GM18951 (cell line): ENCODE results near the gene EFNA4.

Experiments
- POLR2A ChIP-seq: IDR thresholded peaks from 4 replicates; pipeline ENCODE4 v1.6.1; 2011; ENCODE audit warnings: mild to moderate bottlenecking; ENCODE audit not compliant: insufficient read length, insufficient read depth; ENCODE audit errors: extremely low read depth
- in situ Hi-C: fragments of 300-500 bp; cut with MboI; formaldehyde crosslinking; loops from one replicate; pipeline ENCODE4 v1.12.0; 2022; ENCODE audit warnings: low sequenced_read_pairs, mixed read lengths, inconsistent platforms; ENCODE audit not compliant: unreplicated experiment

The EFNA4 gene

DNA sequence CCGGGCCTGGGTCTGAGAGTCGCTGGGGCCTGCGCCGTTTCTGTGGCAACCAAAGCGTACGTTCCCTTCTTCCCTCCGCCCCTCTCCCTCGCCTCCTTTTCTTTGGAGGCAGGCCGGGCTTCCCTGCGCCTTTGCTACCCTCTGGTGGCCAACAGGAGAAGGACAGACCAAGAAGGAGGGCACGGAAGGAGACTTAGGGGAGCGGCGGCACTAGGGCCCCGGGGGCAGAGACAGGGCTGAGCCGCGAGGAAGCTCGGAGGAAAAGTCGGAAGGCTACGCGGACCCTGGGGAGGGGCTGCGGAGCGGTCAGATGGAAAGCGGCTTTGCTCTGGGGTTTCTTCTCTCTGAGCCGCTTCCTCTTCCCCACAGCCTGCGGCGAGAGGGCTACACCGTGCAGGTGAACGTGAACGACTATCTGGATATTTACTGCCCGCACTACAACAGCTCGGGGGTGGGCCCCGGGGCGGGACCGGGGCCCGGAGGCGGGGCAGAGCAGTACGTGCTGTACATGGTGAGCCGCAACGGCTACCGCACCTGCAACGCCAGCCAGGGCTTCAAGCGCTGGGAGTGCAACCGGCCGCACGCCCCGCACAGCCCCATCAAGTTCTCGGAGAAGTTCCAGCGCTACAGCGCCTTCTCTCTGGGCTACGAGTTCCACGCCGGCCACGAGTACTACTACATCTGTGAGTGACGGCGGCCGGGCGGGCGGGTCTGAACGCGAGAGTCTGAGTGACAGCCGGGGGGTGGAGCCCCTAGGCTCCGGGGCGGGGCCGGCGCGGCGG, 21.4 kb downstream of the EFNA4 start:
- in situ Hi-C loops, result loop anchor here (5.0 kb wide), 1 partner anchor 87 kb away; the partner anchor contains the start of genes KRTCAP2 and TRIM46
- TF ChIP-seq POLR2A, result peak; percentile 58

DNA sequence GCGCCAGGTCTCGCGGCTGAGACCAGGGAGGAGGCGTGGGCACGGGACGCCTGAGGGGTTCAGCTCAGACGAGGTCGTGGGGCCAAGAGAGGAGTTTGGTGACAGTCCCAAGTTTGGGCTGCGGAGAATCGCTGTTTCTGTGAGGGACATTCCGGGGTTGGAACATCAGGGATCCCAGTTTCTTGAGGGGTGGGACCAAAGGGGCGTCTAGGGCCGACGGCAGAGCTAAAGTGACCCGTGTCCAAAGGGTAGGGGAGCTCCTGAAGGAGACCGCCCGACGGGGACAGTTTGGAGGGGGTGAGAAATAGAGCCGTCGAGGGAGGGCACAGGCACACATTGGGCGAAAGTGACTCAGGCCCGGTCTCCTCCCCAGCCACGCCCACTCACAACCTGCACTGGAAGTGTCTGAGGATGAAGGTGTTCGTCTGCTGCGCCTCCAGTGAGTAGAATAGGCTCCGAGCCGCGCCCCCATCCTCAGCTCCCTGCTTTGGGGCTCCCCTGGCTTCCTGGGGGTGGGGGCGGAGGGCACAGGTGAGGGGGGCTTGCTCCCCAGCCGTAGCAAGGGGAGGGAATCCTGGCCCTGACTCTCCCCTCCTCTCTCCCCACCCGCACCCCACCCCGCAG, 22.1 kb downstream of the EFNA4 start:
- no peak for TF ChIP-seq POLR2A
- in situ Hi-C loops, result loop anchor here (5.0 kb wide), 1 partner anchor 87 kb away; the partner anchor contains the start of genes KRTCAP2 and TRIM46

DNA sequence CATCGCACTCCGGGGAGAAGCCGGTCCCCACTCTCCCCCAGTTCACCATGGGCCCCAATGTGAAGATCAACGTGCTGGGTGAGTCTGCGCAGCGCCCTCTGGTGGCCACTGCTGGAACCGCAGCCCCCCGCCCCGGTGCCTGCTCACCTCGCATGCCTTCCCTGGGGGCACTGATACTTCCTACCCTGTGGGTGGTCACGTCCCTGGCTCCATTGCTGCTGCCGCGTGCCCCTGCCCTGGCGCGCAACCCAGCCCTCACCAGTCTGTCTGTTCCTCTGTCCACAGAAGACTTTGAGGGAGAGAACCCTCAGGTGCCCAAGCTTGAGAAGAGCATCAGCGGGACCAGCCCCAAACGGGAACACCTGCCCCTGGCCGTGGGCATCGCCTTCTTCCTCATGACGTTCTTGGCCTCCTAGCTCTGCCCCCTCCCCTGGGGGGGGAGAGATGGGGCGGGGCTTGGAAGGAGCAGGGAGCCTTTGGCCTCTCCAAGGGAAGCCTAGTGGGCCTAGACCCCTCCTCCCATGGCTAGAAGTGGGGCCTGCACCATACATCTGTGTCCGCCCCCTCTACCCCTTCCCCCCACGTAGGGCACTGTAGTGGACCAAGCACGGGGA, 22.7 kb downstream of the EFNA4 start:
- in situ Hi-C loops, result loop anchor here (5.0 kb wide), 1 partner anchor 86 kb away; the partner anchor contains the start of genes KRTCAP2 and TRIM46
- TF ChIP-seq POLR2A, result no peak

GRCh38 chr1:155086856-155087535, 23.5 kb downstream of the EFNA4 start:
- in situ Hi-C loops, result loop anchor here (5.0 kb wide), 1 partner anchor 85 kb away; the partner anchor contains the start of genes KRTCAP2 and TRIM46
- TF ChIP-seq POLR2A, result no peak

- in situ Hi-C loops, result no loop called here
- TF ChIP-seq POLR2A, result no peak
Observed at GRCh38 chr1:155091071-155092051, 27.8 kb downstream of the EFNA4 start.

DNA sequence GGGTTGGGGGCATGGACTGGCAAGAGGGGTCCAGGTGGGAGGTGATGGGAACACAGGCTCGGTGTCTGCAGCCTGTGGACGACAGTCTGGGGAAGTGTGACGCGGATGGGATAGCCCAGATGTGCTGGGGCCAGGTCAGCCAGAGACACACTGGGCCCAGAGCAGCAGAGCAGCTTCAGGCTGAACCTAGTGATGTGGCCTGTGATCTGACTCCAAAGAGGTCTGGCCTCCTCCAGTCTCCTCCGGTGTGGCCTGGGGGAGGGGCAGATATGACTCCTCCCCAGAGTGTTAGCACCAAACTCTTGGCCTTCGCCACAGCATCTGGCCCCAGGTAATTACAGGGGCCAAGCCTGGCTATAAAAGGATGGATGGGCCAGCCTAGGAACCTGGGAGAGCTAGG, 28.6 kb downstream of the EFNA4 start:
- no peak for TF ChIP-seq POLR2A
- in situ Hi-C loops, result no loop called here

DNA sequence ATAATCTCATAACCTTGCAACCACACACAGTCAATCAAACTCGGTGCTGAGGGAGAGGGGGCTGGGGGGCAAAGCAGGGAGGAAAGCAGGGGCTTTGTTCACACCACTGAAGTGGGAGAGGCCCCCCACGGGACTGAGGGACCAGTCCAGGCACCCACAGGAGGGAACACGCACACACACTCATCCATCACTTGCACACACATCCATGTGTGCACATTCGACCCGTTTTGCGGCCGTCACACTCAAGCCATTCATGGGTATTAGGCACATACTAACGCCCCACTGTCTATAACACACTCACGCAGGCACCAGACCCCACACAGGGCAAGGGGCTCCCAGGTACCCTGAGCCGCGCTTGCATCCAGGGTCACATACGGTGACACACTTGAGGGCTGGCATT, 29.1 kb downstream of the EFNA4 start:
- in situ Hi-C loops, result no loop called here
- no peak for TF ChIP-seq POLR2A

- no peak for TF ChIP-seq POLR2A
- in situ Hi-C loops, result no loop called here
Observed at GRCh38 chr1:155093911-155094621, 30.5 kb downstream of the EFNA4 start.

DNA sequence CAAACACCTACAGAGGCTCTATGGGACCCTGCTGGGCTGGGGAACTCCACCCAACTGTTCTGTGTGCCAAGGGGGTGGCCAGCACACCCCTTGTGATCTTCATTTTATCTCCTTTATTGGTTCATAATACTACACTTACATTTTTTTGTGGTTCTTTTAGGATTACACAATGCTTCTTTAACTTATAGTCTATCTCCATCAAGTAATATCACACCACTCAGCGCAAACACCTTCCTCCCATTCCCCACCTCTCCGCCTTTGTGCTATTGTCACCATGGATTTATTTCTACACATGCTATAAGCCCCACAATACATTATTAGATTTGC, 31.0 kb downstream of the EFNA4 start:
- in situ Hi-C loops, result no loop called here
- TF ChIP-seq POLR2A, result no peak

DNA sequence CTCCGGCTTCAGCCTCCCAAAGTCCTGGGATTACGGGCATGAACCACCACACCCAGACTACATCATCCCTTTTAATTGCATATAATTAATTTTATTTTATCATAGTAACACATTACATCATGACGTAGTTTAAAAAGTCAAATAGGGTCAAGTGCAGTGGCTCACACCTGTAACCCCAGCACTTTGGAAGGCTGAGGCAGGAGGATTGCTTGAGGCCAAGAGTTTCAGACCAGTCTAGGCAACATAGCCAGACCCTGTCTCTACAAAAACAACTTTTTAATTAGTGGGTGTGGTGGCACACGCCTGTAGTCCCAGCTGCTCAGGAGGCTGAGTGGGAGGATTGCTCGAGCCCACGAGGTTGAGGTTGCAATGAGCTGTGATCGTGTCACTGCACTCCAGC, 35.8 kb downstream of the EFNA4 start:
- TF ChIP-seq POLR2A, result no peak
- in situ Hi-C loops, result no loop called here

DNA sequence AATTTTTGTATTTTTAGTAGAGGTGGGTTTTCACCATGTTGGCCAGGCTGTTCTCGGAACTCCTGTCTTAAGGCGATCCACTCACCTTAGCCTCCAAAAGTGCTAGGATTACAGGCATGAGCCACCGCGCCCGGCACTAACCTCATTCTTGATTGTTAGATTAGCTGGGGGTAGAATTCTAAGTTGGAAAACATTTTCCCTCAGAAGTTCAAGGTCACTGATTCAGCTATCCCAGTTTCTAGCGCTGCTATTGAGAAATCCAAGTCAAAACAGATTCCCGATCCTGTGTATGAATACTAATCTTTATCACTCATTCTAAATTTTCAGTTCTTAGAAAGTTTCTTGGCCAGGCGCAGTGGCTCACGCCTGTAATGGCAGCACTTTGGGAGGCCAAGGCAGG, 39.8 kb downstream of the EFNA4 start:
- TF ChIP-seq POLR2A, result no peak
- in situ Hi-C loops, result no loop called here
